NCI-H524 treated with DMSO at 0.1 percent for 48 hours (cell line): ENCODE results near the gene TRMT10C.
A peak's percentile ranks its signal among the peaks of the same experiment; 100 is the strongest.
"Not testable (repeated sequence)": the region's sequence is repeated elsewhere in the genome, so short reads cannot be mapped to it uniquely, and the experiment has no call there.

ENCODE experiments used
- DNase-seq: peaks from one replicate; lab custom pipeline; 2025; lab: John Stamatoyannopoulos, UW

TRMT10C gene

DNA sequence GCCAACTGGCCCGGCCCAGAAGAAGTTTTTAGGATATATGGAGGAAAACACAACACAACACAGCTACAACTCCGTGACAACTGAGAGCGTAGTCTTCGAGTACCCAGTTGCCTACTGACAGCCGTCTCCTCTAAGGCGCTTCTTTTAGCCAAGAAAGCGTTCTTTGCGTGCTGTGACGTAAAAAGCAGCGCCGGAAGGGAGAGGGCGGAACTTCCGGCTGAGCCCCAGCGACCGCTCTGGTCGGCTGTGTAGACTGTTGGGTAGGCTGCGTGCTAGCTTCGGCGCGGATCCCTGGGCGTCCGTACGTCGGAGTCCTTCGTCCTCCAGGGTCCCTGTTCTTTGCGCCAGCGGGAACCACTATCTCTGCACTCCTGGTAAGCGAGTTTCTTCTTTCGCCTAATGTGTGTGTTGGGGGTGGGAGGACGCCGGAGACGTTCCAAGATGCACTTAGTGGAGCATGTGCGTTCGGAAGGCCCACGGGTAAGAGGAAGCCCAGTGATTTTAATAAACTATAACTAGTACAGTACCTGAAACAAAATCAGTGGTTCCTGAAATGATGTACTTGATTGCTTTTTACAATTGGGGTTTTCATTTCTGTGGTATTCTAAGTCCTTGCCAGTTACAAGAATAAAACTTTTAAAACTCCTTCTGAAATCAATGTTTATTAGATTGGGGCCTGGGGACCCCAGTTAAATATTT lies at the start of gene TRMT10C:
TSS of gene TRMT10C (plus strand) at position 239 of the 699 bp plus-strand sequence. CDS start 2,914 bp downstream, outside the sequence.
- DNase-seq, result peak; percentile 83

DNA sequence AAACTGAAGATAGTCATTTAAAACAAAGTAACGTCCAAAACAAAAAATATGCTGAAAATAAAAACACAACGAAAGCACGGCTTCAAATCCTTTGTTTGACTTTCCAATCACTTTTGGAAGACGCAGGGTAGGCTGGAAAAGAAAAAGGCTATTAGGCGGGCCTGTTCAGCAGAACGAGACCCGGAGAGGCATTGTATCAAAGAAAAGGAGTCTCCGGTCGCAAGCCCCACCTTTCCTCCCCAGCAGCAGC lies 49.3 kb upstream of the TRMT10C start:
- no peak for DNase-seq

DNA sequence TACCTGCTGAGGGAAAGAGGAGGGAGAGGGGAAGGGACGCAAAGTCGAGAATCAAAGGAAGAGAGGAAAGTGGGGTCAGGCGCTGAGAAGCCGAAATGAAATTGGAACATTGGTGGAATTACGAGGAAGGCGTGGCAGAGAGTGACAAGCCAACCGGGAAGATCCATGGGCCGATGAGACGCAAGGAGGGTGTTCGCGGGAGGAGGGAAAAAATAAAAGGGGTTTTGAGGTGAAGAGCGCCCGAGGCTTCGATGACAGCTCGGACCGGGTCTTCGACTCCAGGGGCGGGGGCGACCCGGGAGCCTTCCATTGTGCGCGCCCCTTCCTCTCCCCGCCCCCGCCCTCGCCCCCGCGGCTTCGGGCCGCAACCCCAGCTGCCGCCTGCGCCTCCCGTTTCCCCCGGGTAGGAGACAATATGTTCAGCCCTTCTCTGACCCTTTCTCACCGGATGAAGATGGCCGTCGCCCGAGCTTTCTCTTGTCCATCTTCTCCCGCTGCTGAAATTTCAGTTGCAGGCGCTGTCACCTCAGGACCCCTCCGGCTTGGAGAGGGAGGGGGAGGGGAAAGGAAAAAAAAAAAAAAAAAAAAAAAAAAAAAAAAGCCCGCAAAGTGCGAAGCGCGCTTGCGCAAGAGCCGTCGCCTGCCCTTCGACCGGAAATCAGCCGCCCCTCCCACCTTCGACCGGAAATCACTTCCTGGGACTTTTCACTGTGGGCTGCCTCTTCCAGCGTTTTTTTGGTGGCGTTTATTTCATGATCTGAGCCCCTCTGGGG lies 48.8 kb upstream of the TRMT10C start, which contains the start of gene SENP7:
TSS of gene SENP7 (minus strand) at position 567 of the 773 bp plus-strand sequence. CDS start at position 485, 82 bp downstream.
- DNase-seq, result peak; percentile 49

- no peak for DNase-seq
Measured at GRCh38 chr3:101513419-101513986, 48.2 kb upstream of the TRMT10C start.

DNA sequence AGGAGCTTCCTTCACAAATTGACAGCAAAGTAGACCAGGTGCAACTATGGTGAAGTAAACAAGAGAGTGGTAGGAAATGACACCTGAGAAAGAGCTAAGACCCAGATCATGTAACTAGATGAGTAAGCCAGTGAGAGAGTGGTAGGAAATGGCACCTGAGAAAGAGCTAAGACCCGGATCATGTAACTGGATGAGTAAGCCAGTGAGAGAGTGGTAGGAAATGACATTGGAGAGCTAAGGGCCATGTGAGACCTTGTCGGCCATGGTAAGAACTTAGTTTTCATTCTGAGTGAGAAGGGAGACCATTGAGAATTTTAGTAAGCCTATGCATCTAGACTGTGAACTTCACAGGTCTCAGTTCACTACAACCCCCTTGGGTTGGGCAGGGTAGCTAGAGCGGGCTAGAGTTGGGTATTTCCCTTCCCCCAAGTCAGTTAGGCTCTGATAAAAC lies 43.2 kb upstream of the TRMT10C start:
- no peak for DNase-seq

GRCh38 chr3:101519685-101520365 lies 41.8 kb upstream of the TRMT10C start:
- no peak for DNase-seq

DNA sequence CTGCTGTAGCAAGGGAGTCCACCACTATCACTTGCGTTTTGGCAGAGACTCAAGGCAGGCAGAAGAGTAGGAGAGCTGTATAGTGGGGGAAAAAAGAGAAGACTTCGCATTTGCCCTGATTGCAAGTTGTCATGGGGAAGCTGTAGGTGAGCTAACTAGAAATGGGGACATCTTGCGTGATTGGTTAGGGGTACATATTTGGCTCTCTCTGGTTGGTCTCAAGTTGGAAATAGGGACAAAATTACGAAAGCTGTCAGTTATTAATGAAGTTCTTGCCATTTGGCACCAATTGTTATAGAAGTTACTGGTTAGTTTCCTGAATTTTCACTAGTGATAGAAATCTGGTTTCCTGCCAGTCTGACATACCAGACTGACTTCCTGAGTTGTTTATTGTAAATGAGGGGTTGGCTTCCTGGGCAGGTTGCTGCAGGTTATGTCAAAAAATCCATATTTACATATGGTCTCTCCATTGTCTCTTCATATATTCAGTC lies 40.4 kb upstream of the TRMT10C start:
- DNase-seq, result no peak

- DNase-seq, result no peak
Measured at GRCh38 chr3:101527441-101527840, 34.2 kb upstream of the TRMT10C start.

DNA sequence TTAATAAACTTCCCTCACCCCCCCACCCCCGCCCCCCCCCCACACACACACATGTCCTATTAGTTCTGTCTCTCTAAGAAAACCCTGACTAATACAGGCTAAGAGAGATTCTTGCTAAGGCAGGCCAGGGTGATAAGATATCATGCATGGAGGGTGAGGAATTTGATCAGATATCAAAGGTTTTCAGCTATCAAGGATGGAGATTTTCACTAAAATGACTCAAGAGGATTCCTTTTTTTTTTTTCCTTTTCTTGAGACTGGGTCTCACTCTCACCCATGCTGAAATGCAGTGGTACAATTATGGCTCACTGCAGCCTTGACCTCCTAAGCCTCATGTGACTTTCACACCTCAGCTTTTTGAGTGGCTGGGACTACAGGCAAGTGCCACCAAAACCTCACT lies 33.8 kb upstream of the TRMT10C start:
- DNase-seq, result no peak

DNA sequence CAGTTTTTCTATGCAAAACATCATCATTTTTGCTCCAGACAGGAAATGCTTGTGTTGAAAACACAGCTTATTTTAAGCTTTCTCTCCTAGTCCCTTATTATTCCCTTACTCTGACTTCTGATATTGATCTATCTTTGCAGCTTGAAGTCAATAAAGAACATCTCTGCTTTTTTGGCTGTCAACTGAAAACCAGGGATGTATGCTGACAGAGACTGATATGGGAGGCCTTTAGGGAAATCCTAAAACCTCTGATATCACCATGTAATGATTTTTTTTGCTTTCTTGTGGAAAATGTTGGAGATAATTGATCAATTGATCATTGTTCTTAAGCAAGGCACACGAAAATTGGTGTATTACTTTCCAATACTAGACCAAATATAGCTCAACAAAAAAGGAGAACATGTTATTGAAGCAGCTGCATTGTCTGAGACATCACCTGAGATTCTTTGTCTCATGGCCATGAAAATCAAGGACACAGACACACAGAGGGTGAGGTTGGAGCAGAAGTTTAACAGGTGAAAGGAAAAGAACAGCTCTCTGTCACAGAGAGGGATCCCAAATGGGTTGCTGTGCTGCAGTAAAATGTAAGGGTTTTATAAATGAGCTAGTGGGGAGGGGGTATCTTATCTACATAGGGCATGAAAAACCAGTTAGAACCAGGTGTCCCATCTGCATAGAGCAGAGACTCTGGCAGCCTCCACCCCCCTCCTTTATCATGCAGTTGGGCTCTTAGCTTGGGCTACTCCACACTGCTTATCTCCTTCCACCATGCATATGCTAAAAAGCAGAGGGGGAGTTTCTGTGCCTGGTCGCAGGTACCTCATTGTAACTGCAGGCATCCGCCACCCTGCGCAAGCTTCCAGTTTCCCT lies 31.6 kb upstream of the TRMT10C start:
- no peak for DNase-seq

- DNase-seq, result no peak
Measured at GRCh38 chr3:101530686-101531047, 31.0 kb upstream of the TRMT10C start.

DNA sequence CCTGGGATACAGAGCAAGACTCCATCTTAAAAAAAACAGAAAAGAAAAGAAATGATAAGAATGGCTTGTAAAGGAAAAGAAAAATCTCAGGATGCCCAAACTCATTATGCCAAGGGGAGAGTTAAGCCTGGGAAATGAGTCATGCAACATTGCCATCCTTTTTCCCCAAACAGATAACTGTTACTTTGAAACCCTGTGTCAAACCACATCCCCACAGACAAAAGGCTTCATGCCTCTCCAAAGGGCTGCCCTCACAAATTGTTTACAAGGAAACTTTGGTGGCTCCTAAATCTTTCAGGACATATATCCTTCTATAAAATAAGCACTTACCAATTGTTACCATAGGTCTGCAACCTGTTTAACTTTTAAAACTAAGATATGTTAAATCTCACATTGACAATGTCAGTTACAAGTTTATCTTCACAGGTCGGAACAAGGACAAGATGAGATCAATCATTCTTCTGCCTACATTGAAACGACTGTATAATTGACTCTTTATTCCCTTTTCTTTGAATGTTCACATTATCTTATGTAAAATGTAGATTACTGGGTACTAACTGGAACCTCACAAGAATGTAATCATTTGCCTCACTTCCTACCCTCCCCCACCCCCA lies 30.1 kb upstream of the TRMT10C start:
- DNase-seq, result no peak

DNA sequence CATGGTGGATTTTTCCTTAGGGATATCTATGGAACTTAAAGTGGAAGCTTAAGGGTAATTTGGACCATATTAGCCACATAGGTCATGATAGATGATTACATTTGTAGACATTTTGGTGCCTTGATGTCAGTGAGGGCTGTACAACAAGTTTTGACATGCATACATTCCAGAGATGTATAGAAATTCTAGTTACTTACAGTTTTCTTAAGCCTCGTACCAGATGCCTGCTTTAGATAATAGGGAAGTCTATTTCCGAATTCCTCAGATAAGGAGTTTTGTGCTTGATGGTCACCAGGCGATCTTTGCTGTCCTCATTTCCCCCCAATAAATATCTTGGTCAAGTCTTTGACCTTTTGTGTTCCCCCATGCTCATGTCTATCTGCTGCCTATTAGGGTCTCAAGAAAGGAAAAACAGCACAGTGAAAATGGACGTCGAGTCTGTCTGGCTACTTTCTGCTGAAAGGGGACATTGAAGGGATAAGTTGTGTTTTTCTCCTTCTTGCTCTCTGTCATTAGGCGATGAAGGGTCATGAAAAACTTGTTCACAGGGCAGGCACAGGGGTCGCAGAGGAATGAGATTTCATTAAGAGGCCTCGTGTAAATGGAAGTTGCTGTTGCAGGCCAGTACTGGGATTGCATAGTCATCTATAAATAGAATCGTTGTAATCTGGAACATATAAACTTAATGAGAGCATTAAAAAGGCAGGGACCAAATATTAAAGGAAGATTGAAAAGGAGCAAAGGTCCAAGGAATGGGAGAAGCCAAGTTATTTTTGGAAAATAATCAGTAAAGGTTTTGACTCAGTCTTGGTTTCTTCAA lies 28.7 kb upstream of the TRMT10C start:
- DNase-seq, result no peak

GRCh38 chr3:101533603-101533968 lies 28.1 kb upstream of the TRMT10C start:
- no peak for DNase-seq

DNA sequence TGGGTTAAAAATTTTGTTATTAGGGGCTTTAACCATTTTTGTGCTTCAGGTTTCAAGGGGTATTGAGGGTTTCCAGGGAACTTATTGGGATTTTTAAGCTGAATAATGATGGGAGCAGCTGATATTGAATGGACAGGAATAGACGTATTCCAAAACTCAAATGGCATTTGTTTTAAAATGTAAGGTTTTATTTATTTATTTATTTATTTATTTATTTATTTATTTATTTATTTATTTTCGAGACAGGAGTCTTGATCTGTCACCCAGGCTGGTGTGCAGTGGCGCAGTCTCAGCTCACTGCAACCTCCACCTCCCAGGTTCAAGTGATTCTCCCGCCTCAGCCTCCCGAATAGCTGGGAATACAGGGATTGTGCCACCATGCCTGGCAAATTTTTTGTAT lies 26.4 kb upstream of the TRMT10C start:
- DNase-seq, result no peak

GRCh38 chr3:101536266-101536665 lies 25.4 kb upstream of the TRMT10C start:
- DNase-seq, result no peak

DNA sequence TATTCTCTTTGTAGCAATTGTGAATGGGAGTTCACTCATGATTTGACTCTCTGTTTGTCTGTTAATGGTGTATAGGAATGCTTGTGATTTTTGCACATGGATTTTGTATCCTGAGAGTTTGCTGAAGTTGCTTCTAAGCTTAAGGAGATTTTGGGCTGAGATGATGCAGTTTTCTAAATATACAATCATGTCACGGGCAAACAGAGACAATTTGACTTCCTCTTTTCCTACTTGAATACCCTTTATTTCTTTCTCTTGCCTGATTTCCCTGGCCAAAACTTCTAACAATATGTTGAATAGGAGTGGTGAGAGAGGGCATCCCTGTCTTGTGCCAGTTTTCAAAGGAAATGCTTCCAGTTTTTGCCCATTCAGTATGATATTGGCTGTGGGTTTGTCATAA lies 24.7 kb upstream of the TRMT10C start:
- DNase-seq, result not testable (repeated sequence)

GRCh38 chr3:101542957-101543356 lies 18.7 kb upstream of the TRMT10C start:
- no peak for DNase-seq

DNA sequence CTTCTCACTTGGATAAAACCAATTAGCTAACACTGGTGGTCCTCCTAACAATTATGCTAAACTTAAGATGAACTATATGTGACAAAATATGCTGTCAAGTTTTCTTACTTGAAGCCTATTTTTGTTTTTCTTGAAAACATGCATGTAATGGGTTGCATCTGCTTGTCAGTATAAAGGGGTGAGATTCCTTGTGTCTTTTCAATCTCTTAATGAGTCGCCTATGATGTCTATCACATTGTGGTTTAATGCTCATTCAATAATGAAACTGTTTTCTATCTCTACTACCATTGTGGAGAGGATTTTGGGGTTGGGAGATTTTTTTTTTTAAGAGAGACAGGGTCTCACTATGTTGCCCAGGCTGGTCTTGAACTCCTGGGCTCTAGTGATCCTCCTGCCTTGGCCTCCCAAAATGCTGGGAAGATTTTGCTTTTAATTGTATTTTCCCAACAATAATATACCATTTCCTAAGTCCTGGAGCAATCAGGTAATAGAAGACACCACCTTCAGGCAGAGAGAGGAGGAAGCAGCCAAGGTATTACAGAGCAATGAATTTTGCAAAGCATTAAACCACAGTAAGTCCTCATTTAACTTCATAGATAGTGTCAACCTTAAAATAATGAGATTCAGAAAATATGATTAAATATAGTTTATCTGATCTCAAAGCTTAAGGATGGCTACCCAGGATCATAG lies 17.4 kb upstream of the TRMT10C start:
- no peak for DNase-seq
